Measurements from ENCODE around the gene SLC1A6.
"Not testable (repeated sequence)": the region's sequence is repeated elsewhere in the genome, so short reads cannot be mapped to it uniquely, and the experiment has no call there.

The SLC1A6 gene
- 0 to 0.04 reads per million in 2 donors for total RNA-seq

DNA sequence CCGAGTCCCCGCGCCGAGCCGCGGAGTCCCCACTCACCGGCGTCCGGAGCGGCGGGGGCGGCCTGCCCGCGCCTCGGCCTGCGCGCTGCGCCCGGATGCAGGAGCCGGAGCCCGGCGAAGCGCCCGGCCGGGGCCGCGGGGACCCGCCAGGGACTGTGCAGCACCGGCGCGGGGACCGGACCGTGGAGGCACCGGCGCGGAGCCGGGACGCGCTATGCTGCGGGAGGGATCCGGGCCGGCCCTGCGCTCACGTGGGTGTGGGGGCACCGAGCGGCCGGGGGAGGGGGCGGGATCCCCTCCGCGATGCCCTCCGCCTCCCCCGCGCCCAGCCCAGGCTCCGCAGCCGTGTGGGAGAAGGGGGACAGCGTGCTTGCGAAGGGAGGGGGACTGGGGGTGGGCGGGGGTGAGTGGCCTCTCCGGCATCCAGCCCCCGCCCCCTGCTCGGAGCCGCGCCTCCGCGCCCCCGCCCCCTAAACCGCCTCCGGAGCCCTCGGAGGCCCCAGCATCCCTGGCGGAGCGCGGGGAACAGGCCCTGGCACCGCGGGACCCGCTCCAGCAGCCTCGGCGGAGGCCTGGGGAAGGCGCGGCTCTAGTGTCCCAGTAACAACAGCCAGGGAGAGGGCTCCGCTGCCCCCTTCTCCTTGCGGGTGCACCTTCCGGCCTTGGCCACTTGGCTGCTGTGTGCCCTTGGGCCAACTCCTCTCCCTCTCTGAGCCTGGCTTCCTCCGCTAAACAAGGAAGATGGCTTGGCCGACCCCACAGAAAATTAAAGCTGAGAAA, at the start of gene SLC1A6:
Gene SLC1A6 (minus strand): TSS at position 389 of the 780 bp plus-strand sequence. CDS start 6,954 bp downstream, outside the sequence.
- DNase-seq = no peak

DNA sequence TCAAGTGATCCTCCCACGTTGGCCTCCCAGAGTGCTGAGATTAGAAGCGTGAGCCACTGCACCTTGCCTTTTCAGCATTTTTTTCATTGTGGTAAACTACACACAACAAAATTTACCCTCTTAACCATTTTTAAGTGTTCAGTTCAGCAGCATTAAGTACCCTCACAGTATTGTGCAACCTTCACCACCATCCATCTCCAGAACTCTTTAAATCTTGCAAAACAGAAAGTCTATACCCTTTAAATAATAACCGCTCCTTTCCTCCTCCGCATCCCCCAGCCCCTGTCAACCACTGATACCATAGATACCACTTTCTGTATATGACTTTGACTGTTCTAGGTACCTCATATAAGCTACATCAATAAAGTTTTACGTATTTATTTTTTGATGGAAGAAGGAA, 48.8 kb upstream of the SLC1A6 start:
- no peak for DNase-seq

GRCh38 chr19:15025217-15025616, 45.6 kb upstream of the SLC1A6 start:
- no peak for DNase-seq

DNA sequence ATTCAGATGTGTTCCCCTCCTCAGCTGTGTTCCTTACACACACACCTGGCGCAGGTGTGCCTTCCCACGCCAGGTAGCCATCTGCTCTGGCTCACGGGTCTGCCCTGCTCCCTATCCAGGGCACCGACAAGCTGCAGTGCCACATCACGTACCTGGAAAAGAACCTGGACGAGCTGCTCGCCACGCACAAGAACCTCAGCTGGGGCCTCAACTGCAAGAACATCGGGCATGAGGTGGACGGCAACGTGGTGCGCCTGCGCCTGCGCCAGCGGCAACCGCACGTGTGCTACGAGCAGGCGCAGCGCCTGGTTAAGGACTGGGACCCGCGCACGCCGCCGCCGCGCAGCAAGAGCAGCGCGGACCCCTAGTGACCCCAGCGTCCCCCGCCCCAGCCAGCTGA, 43.1 kb upstream of the SLC1A6 start:
- no peak for DNase-seq

GRCh38 chr19:15021286-15022007, 41.8 kb upstream of the SLC1A6 start:
- no peak for DNase-seq

GRCh38 chr19:15018836-15019235, 39.2 kb upstream of the SLC1A6 start:
- DNase-seq = not testable (repeated sequence)

- no peak for DNase-seq
Observed at GRCh38 chr19:15015946-15016542, 36.4 kb upstream of the SLC1A6 start.

DNA sequence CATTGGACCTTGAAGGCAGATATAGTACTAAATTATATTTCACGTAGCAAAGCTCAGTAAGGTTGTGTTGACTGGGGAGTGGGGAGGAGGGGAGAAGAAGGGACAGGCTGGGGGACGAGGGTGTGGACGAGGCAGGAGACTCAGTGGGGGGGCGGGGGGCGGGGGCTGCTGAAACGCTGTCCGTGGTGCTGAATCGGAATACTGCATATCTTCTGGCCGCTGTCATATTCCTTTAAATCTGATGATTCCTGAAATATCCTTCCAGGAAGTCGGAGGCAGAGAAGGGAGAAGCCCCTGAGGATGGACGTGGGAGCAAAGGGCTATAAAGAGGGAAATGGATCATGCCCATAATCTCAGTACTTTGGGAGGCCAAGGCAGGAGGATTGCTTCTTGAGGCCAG, 34.9 kb upstream of the SLC1A6 start:
- DNase-seq = no peak

DNA sequence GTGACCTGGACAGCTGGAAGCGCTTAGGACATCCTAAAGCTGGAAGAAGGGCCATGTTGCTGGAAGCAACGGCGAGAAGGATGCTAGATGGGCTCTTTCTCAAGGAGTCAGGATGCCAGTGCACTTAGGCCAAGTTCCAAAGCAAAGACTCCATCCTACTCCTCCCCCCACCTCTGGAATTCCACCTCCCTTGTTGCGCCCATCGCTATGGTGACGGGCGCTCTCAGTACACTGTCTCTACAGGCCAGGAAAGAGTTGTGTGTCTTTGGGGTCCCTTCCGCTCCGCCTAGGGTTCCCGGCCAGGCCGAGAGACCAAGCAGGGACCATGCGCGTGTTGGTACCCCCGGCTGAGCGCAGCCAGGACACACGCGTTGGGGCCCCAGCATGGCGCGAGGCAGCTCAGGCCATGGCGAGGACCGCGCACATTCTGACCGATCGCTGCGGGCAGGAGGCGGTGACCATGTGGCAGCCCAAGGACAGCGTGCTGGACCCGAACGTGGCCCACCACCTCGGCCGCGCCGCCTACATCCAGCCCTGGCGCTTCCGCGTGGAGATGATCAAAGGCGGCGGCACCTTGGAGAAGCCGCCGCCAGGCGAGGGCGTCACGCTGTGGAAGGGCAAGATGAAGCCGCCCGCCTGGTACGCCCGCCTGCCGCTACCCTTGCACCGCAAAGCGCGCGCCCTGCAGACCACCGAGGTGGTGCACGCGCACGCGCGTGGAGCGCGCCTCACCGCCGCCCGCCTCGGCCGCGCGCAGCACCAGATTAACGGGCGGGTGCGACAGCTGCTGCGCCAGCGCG, 31.0 kb upstream of the SLC1A6 start:
- no peak for DNase-seq

DNA sequence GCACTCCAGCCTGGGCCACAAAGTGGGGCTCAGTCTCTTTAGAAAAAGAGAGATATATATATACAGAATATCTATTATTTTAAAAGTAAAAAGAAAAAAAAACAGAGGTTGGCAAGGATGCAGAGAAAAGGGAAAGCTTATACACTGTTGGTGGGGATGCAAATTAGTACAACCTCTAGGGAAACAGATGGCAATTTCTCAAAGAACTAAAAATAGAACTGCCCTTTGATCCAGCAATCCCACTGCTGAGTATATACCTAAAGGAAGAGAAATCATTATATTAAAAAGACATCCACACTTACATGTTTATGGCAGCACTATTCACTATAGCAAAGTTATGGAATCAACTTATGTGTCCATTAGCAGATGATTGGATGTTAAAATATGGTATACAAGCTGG, 28.6 kb upstream of the SLC1A6 start:
- no peak for DNase-seq

DNA sequence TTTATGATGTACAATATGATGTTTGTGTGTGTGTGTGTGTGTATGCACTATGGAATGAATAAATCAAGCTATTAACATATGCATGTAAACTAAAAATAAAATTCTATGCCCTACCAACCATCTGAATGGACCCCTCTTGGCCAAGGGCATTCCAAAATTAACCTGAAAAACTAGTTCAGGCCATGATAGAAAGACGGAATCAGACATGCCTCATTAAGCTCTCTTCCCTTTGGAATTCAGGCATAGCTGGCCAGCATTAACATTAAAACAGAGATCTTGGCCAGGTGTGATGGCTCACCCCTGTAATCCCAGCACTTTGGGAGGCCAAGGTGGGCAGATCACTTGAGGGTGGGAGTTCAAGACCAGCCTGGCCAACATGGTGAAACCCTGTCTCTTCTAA, 18.3 kb upstream of the SLC1A6 start:
- DNase-seq = no peak

DNA sequence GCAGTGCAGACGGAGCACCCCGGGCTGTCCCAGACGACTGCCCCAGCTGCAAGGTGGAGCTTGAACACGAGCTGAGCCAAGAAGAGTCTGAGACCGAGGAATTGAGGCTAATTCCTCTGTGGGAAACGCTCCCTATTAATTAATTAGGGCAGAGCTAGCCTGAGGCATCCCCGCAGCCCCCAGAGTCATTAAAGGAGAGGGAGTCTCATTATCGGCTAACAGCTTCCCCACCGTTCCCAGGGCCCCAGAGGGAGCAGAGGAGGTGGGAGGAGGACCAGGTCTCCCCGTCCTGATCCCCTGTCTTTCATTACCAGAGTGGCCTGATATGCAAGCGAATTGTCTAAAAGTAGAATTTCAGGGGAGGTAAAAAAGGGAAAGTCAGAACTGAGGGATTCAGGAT, 13.1 kb upstream of the SLC1A6 start:
- DNase-seq = no peak

DNA sequence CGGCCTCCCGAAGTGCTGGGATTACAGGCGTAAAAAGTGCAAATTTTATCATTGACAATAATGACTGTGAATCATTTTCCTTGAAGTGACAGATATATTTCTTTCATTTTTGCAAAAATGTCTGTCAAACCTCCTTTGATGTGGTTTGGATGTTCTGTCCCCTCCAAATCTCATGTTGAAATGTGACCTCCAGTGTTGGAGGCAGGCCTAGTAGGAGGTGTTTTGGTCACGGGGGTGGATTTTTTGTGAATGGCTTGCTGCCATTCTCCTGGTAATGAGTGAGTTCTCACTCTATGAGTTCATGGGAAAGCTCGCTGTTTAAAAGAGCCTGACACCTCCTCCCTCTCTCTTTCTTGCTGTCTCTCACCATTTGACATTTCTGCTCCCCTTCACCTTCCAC, 5.5 kb upstream of the SLC1A6 start:
- DNase-seq = no peak

GRCh38 chr19:14978161-14978776, 1.4 kb downstream of the SLC1A6 start:
- no peak for DNase-seq

DNA sequence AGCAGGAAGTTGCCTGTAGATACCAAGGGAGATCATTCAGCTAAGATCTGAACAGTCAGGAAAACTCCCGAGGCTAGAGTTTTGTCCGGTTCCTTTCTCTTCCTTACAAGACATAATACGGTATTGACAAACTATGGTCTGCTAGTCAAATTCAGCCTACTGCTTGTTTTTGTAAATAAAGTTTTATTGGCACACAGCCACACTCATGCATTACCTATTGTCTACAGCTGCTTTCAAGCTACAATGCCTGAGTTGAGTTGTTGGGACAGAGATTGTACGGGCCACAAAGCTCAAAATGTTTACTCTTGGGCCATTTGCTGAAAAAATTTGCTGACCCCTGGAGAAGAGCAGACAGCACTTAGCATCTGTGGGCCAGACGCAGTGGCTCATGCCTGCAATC, 2.5 kb downstream of the SLC1A6 start:
- no peak for DNase-seq

DNA sequence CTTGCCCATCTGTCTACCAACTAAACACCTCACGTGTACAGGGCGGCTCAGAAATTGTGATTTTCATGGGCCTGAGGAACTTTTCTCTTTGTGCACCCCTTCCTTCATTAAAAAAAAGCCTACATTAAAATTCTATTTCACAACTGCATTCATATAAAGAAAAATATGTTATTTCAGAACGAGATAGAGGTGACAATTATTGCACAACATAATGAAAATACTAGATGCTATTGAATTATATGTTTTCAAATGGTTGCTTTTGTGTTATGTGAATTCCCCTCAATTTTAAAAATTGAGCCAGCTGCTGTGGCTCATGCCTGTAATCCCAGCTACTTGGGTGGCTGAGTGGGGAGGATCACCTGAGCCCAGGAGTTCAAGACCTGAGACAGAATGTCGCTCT, 5.2 kb downstream of the SLC1A6 start:
- DNase-seq = no peak

- DNase-seq = no peak
Observed at GRCh38 chr19:14972676-14973075, 7.0 kb downstream of the SLC1A6 start.

DNA sequence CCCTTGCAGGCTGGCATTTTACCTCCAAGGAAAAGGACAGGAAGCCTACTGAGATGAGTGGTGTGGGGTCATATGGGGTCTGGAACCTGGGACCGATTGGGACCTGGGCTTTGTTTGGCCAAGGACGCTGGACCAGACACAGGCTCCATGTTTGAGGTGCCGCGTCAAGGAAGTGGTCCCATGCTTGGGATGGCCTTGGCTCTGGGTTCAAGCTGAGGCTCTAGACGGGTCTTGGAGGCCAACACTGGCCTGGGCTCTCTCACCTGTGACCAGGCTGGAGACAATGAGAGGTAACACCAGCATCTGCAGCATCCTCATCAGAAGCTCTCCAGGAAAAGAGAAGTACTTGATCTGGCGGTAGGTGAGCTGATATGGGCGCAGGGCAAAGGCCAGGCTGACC, 8.2 kb downstream of the SLC1A6 start:
- DNase-seq = no peak

GRCh38 chr19:14968247-14968646, 11.4 kb downstream of the SLC1A6 start:
- no peak for DNase-seq

GRCh38 chr19:14961956-14962685, 17.5 kb downstream of the SLC1A6 start:
- no peak for DNase-seq

DNA sequence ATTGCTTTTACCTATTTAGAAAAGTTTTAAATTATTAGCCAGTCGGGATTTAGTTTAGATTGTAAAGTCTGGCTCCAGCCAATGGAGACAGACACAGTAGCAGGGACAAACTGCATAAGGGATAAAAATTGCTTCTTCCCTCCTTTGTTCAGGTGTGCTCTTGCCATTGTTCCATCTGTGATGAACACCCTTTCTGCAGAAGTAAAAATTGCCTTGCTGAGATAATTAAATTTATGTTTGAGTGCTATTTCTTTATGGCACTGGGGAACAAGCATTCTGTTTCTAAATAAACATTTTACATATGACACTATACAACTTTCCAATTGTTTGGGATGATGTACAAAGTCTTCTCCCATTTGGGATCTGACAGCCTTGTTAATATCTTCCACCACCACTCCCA, 20.4 kb downstream of the SLC1A6 start:
- no peak for DNase-seq

GRCh38 chr19:14957464-14957863, 22.2 kb downstream of the SLC1A6 start:
- no peak for DNase-seq
